HCT116 (cell line): ENCODE measurements around the gene SLC12A7.

Experiments used
- CTCF ChIP-seq, 3 experiments: fragments of 200-600 bp in 1 of 3; sonication (generic) in 1 of 3; IDR thresholded peaks in 2 of 3; conservative IDR thresholded peaks in 1 of 3; 2 replicates each; pipeline ENCODE4 v1.5.1; 2012 to 2017; ENCODE audit warnings: low read depth in 2 of 3, low read length in 2 of 3, antibody characterized with exemption in 1 of 3, borderline replicate concordance in 1 of 3, control low read depth in 1 of 3, mild to moderate bottlenecking in 1 of 3, mixed read lengths in 1 of 3, mixed run types in 1 of 3, moderate library complexity in 1 of 3; ENCODE audit not compliant: insufficient read depth in 1 of 3
- EZH2 ChIP-seq: fragments of 200-600 bp; sonication (generic); IDR thresholded peaks from 2 replicates; pipeline ENCODE4 v1.6.1; 2017; ENCODE audit warnings: antibody characterized with exemption, mixed run types
- MAX ChIP-seq: IDR thresholded peaks from 2 replicates; pipeline ENCODE4 v1.6.1; 2012

DNA sequence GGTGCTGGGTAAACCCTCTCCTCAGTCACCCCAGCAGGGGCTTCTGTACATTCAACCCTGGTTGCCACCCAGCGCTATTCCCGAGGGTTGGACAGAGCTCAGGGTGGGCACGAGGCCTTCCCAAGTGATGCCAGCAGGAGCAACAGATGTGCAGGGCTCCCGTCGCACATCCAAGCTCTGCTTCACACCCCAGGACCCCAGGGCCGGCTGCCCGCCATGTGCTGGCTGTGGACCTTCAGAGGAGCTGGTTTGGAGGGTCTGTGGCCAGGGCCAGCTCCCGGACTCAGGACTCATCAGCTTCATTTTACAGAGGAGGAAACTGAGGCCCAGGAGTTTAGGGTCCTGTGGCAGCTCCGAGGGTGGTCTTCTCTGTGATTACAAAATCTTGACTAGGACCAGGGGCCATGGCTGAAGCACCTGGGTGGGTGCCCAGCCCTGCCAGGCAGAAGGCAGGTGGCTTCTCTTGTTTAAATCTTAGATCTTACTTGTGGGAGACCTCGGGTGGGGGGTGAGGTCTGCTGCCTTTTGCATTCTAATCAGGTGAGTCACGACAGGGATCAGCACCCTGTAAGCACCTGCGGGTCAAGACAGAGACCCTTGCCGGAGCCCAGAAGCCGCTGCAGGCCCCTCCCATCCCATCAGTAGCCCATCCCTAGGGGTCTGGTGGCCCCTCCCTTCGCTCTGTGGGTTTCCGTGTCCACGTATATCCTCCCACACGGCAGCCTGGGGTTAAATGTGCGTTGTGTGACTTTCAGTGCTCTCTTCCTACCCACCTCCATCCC, 2.1 kb upstream of the SLC12A7 start:
- no peak for TF ChIP-seq EZH2
- TF ChIP-seq MAX: no peak
- TF ChIP-seq CTCF (IDR thresholded peaks at IDR 0.05 in 2 of 3, conservative IDR thresholded peaks at IDR 0.05 in 1 of 3; ENCODE audit: borderline replicate concordance in 1 of 3, insufficient read depth in 1 of 3, low read depth in 2 of 3, low read length in 2 of 3): no peak
